ENCODE data around the gene TEAD1. TPM values are rescaled to one million over a fixed set of nuclear protein-coding genes. Genes with fewer than 3 reads are reported as not detected.

Gene TEAD1
- total and polyA plus RNA-seq, 9 of the 15 experiments (the other 6 are each of a cell fraction or from before 2014, with no cell fraction given) = 1.7 to 17.7 (median 10.8) TPM

DNA sequence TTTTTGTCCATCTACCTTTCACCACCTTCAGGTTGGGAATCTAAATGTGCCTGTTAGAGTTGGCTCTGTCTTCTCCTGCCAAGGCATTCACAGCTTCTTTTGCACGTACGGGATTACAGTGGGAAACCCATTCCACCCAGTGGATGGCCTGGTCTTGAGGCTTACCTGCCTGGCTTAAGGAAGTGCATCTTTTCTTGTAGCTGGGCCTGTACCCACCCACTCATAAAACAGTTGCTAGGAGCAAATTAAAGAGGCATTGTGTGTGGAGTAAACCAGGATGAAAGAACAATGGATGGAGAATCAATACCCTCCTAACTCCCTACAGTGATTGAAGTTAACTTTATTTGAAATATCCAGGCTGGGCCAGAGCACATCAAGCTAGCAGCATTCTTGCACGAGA lies 71.6 kb downstream of the TEAD1 start (continued):
- TF ChIP-seq, protein P1, sequence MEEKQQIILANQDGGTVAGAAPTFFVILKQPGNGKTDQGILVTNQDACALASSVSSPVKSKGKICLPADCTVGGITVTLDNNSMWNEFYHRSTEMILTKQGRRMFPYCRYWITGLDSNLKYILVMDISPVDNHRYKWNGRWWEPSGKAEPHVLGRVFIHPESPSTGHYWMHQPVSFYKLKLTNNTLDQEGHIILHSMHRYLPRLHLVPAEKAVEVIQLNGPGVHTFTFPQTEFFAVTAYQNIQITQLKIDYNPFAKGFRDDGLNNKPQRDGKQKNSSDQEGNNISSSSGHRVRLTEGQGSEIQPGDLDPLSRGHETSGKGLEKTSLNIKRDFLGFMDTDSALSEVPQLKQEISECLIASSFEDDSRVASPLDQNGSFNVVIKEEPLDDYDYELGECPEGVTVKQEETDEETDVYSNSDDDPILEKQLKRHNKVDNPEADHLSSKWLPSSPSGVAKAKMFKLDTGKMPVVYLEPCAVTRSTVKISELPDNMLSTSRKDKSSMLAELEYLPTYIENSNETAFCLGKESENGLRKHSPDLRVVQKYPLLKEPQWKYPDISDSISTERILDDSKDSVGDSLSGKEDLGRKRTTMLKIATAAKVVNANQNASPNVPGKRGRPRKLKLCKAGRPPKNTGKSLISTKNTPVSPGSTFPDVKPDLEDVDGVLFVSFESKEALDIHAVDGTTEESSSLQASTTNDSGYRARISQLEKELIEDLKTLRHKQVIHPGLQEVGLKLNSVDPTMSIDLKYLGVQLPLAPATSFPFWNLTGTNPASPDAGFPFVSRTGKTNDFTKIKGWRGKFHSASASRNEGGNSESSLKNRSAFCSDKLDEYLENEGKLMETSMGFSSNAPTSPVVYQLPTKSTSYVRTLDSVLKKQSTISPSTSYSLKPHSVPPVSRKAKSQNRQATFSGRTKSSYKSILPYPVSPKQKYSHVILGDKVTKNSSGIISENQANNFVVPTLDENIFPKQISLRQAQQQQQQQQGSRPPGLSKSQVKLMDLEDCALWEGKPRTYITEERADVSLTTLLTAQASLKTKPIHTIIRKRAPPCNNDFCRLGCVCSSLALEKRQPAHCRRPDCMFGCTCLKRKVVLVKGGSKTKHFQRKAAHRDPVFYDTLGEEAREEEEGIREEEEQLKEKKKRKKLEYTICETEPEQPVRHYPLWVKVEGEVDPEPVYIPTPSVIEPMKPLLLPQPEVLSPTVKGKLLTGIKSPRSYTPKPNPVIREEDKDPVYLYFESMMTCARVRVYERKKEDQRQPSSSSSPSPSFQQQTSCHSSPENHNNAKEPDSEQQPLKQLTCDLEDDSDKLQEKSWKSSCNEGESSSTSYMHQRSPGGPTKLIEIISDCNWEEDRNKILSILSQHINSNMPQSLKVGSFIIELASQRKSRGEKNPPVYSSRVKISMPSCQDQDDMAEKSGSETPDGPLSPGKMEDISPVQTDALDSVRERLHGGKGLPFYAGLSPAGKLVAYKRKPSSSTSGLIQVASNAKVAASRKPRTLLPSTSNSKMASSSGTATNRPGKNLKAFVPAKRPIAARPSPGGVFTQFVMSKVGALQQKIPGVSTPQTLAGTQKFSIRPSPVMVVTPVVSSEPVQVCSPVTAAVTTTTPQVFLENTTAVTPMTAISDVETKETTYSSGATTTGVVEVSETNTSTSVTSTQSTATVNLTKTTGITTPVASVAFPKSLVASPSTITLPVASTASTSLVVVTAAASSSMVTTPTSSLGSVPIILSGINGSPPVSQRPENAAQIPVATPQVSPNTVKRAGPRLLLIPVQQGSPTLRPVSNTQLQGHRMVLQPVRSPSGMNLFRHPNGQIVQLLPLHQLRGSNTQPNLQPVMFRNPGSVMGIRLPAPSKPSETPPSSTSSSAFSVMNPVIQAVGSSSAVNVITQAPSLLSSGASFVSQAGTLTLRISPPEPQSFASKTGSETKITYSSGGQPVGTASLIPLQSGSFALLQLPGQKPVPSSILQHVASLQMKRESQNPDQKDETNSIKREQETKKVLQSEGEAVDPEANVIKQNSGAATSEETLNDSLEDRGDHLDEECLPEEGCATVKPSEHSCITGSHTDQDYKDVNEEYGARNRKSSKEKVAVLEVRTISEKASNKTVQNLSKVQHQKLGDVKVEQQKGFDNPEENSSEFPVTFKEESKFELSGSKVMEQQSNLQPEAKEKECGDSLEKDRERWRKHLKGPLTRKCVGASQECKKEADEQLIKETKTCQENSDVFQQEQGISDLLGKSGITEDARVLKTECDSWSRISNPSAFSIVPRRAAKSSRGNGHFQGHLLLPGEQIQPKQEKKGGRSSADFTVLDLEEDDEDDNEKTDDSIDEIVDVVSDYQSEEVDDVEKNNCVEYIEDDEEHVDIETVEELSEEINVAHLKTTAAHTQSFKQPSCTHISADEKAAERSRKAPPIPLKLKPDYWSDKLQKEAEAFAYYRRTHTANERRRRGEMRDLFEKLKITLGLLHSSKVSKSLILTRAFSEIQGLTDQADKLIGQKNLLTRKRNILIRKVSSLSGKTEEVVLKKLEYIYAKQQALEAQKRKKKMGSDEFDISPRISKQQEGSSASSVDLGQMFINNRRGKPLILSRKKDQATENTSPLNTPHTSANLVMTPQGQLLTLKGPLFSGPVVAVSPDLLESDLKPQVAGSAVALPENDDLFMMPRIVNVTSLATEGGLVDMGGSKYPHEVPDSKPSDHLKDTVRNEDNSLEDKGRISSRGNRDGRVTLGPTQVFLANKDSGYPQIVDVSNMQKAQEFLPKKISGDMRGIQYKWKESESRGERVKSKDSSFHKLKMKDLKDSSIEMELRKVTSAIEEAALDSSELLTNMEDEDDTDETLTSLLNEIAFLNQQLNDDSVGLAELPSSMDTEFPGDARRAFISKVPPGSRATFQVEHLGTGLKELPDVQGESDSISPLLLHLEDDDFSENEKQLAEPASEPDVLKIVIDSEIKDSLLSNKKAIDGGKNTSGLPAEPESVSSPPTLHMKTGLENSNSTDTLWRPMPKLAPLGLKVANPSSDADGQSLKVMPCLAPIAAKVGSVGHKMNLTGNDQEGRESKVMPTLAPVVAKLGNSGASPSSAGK (IDR thresholded peaks at IDR 0.05) = no peak
- TF ChIP-seq RBM22 (IDR thresholded peaks at IDR 0.05; ENCODE audit: low read depth, low read length, poor library complexity, severe bottlenecking) (no peak), DACH1 (IDR thresholded peaks at IDR 0.05; ENCODE audit: partially characterized antibody) (no peak), TAF15 (IDR thresholded peaks at IDR 0.05; ENCODE audit: low read depth, low read length) (no peak), SMARCE1 (IDR thresholded peaks at IDR 0.05) (no peak), YY1 (IDR thresholded peaks at IDR 0.05; ENCODE audit: borderline replicate concordance in 1 of 3, control insufficient read depth in 1 of 3, extremely low read depth in 1 of 3, insufficient read depth in 3 of 3, insufficient read length in 1 of 3, insufficient replicate concordance in 2 of 3, low read depth in 1 of 3, low read length in 2 of 3) (no peak), KLF16 (IDR thresholded peaks at IDR 0.05) (no peak), POLR2G (IDR thresholded peaks at IDR 0.05; ENCODE audit: low read depth, low read length) (no peak), NKRF (IDR thresholded peaks at IDR 0.05; ENCODE audit: borderline replicate concordance) (no peak)
- TF ChIP-seq, protein P2, sequence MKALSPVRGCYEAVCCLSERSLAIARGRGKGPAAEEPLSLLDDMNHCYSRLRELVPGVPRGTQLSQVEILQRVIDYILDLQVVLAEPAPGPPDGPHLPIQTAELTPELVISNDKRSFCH (CRISPR knock-in tag; IDR thresholded peaks at IDR 0.05) = no peak
- TF ChIP-seq, protein P2 (tag; IDR thresholded peaks at IDR 0.05) = no peak
